SIG-M5 (cell line): ENCODE measurements around the gene ENTHD1.
"Not testable (repeated sequence)": the region's sequence is repeated elsewhere in the genome, so short reads cannot be mapped to it uniquely, and the experiment has no call there.

ENCODE experiments used
- DNase-seq: peaks from one replicate; lab custom pipeline; 2025; lab: John Stamatoyannopoulos, UW

ENTHD1 gene

GRCh38 chr22:39777716-39778454 lies 115.7 kb downstream of the ENTHD1 start:
- no peak for DNase-seq

- DNase-seq: no peak
Measured at GRCh38 chr22:39776295-39777009, 117.1 kb downstream of the ENTHD1 start.

- no peak for DNase-seq
Measured at GRCh38 chr22:39773976-39774539, 119.5 kb downstream of the ENTHD1 start.

GRCh38 chr22:39773503-39773902 lies 120.1 kb downstream of the ENTHD1 start:
- no peak for DNase-seq

- DNase-seq: no peak
Measured at GRCh38 chr22:39771486-39771885, 122.1 kb downstream of the ENTHD1 start.

GRCh38 chr22:39765661-39766060 lies 127.9 kb downstream of the ENTHD1 start:
- DNase-seq: no peak

- DNase-seq: no peak
Measured at GRCh38 chr22:39765046-39765445, 128.5 kb downstream of the ENTHD1 start.

- no peak for DNase-seq
Measured at GRCh38 chr22:39763276-39763675, 130.3 kb downstream of the ENTHD1 start.

GRCh38 chr22:39750759-39751158 lies 142.8 kb downstream of the ENTHD1 start:
- no peak for DNase-seq

- no peak for DNase-seq
Measured at GRCh38 chr22:39748877-39749276, 144.7 kb downstream of the ENTHD1 start.

GRCh38 chr22:39746600-39747262 lies 146.8 kb downstream of the ENTHD1 start:
- no peak for DNase-seq

GRCh38 chr22:39745789-39746188 lies 147.8 kb downstream of the ENTHD1 start:
- no peak for DNase-seq

GRCh38 chr22:39744353-39744752 lies 149.2 kb downstream of the ENTHD1 start:
- no peak for DNase-seq

GRCh38 chr22:39743935-39744334 lies 149.6 kb downstream of the ENTHD1 start:
- DNase-seq: no peak

GRCh38 chr22:39739338-39740027 lies 154.1 kb downstream of the ENTHD1 start:
- DNase-seq: no peak

- no peak for DNase-seq
Measured at GRCh38 chr22:39738746-39739145, 154.8 kb downstream of the ENTHD1 start.

GRCh38 chr22:39735776-39736175 lies 157.8 kb downstream of the ENTHD1 start:
- no peak for DNase-seq

GRCh38 chr22:39734866-39735265 lies 158.7 kb downstream of the ENTHD1 start:
- no peak for DNase-seq

GRCh38 chr22:39734046-39734445 lies 159.5 kb downstream of the ENTHD1 start:
- DNase-seq: not testable (repeated sequence)

- DNase-seq: no peak
Measured at GRCh38 chr22:39733191-39733590, 160.4 kb downstream of the ENTHD1 start.

GRCh38 chr22:39732625-39733024 lies 160.9 kb downstream of the ENTHD1 start:
- no peak for DNase-seq
